Jurkat, Clone E6-1 (cell line): ENCODE results near the gene NID1.
A peak's percentile ranks its signal among the peaks of the same experiment; 100 is the strongest.

Experiments used
- DNase-seq: peaks from one replicate; pipeline ENCODE4 v3.0.0-alpha.2; 2011; ENCODE audit warnings: low read depth, low spot score
- H3K4me3 ChIP-seq: 2 replicates; pipeline ENCODE4 v1.5.1; 2011; ENCODE audit warnings: mild to moderate bottlenecking, low read length, control low read depth, moderate library complexity

The NID1 gene

DNA sequence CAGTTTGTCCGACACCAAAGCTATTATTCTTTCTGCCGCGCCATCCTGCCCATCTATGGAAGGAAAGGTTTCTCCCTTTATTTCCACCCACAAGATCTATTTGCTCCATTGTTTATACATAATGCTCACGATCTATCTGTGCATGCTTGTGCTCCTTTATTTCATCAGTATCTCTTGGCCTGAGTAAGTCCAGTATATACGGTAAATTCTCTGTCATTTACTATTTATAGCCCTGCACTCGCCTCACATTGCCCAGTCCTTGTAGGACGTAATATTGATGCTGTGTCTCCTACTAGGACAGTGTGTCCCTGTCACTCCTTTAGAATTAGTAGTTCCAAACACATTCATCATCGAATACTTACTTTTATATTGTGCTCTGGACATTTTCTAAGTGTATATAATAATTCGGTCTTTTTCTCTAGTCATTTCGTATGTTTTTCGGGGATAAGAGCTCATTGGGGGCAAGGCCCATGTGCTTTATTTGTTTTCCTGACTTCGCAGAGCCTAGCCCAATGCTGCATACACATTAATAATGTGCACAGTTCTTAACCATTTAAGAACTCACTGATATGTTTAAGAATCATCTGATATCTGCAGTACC, 3.1 kb upstream of the NID1 start:
- DNase-seq = no peak
- H3K4me3 ChIP-seq = no peak overlapping the region

DNA sequence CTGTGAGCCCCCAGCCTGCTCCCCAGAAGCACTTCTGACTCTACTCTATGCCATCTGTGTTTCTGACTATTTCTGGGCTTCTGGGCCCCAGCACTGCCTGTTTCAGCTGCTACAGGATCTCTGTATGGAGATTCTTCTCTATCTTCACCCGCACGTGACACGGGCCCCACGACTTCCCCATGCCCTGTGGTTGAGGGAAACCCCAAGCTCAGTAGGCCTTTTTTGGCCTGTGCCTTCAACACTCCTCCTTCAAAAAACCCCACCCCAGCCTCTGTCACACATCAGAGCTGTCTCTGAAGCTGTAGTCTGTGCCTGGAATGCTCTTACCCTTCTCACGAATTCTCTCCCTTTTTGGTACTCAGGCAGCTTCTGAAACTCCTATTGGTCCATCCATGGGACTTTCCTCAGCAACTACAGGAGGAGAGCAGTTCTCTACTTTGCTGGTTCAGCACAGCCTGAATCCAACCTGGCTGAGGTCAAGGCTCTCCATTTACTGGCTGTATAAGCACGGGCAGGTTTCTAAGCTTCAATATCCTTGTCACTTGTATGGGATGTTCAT, 2.0 kb upstream of the NID1 start:
- DNase-seq = peak; percentile 41

DNA sequence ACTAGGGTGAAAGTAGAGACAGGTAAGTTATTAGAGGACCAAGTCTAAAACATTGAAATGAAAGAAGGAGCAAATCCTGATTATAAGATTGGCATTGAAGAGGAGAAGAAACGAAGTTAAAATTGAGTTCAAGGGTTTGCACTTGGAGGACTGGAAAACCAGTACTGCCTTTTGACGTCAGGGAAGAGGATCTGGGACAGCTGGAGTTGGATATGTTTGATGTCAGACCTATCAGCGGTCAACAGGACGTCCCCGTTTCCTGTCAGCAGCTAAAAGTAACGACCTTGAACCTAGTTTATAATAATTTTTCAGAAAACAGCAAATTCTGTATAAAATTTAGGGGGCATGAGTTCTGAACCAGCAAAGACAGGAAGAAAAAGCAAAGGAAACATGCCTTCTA, 1.2 kb upstream of the NID1 start:
- no peak overlapping the region for H3K4me3 ChIP-seq
- no peak for DNase-seq

More for the DNA sequence above, 2.0 kb upstream of the NID1 start:
- H3K4me3 ChIP-seq = no peak overlapping the region

DNA sequence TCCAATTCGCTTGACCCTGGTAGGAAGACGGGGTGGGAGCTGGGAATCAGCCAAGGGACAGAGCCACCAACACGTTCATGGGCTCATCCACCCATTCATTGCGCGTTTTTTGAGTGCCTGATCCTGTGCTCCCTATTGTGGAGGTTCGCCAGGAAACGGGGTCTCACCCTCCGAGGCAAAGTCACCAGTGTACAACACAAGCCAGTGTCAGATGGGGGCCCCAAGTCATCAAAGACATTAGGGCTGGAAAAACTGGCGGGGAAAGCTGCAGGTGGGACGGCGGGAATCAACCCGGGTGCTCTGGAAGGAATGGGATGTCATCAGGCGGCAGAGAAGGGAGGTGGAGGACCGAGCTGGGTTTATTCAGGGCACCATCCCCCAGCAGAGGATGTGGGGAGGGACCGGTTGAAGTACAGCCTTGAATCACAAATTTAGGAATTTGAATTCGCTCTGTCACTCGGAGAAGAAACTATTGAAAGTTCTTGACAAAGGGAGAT, 667 bp upstream of the NID1 start:
- no peak for DNase-seq
- no peak overlapping the region for H3K4me3 ChIP-seq

DNA sequence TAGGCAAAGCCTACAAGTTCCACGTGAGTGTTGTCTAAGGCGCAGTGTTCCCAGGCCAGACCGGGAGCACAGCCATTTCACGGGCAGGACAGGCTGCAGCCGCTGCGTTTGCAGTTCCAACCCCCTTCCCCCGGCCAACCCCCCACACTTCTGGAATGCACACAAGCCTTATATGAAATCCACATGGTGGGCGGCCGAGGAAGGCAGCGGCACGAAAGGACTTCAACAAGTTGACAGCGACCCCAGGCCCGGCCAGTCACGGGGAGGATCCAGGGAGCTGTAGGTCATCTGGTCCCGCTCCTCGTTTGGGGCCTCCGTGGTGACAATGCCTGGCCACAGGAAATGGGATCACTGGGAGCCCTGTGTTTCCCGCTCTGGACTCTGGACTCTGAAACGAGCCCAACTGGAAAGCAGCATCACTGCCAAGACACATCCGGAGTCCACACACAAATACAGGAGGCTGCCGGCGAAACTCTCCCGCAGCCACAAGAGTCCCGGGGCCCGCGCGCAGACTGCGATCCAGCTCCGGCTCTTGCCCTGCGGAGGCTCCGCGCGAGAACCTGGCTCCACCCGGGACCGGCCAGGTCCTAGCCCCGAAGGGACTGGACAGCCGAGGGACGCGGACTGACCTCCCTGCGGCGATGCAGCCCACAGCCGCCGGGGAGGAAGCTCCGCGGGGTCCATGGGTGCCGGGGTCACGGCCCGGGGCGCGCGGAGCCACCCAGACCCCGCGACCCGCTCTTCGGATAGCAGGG, 794 bp downstream of the NID1 start:
- DNase-seq = no peak
- H3K4me3 ChIP-seq = no peak overlapping the region

DNA sequence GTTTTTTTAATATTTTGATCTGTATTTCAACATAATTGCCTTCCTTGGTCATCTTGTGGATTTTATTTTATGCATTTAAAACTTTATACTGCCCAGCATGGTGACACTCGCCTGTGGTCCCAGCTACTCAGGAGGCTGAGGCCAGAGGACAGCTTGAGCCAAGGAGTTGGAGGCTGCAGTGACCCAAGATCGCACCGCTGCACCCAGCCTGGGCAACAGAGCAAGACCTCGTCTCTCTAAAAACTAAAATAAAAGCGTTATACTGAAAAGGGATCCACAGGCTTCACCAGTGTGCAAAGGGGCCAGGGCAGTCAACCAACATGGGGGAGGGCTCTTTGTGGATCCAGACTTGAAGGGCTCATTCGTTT, 1.4 kb downstream of the NID1 start:
- no peak for DNase-seq
- H3K4me3 ChIP-seq = no peak overlapping the region

DNA sequence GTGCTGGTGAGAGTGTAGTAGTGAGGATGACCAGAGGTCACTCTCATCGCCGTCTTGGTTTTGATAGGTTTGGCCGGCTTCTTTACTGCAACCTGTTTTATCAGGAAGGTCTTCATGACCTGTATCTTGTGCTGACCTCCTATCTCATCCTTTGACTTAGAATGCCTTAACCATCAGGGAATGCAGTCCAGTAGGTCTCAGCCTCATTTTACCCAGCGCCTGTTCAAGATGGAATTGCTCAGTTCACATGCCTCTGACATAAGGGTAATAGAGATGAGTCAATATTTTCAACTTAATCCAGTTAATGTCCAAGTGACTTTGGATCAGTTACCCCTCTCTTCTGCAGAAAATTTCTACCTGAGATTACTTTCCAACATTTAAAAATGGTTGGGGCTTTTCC, 4.6 kb downstream of the NID1 start:
- no peak for DNase-seq
- no peak overlapping the region for H3K4me3 ChIP-seq

DNA sequence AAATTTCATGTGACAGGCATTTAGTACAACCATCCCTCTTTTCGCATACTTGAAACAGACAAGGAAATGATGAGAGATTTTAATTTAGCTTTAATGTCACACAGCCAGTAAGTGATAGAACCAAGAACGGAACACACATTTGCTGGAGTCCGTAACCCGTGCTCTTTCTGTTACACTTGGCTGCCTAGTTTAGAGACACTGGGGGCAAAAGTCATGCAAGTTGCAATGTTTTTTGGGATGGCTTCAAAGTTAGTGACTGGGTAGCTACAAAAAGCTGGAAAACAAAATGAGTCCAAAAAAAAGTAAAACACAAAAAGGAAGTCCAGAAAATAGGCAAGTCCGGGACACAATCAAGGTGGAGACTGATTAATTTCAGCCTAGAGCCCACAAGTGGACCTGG, 5.9 kb downstream of the NID1 start:
- no peak for DNase-seq
- no peak overlapping the region for H3K4me3 ChIP-seq

DNA sequence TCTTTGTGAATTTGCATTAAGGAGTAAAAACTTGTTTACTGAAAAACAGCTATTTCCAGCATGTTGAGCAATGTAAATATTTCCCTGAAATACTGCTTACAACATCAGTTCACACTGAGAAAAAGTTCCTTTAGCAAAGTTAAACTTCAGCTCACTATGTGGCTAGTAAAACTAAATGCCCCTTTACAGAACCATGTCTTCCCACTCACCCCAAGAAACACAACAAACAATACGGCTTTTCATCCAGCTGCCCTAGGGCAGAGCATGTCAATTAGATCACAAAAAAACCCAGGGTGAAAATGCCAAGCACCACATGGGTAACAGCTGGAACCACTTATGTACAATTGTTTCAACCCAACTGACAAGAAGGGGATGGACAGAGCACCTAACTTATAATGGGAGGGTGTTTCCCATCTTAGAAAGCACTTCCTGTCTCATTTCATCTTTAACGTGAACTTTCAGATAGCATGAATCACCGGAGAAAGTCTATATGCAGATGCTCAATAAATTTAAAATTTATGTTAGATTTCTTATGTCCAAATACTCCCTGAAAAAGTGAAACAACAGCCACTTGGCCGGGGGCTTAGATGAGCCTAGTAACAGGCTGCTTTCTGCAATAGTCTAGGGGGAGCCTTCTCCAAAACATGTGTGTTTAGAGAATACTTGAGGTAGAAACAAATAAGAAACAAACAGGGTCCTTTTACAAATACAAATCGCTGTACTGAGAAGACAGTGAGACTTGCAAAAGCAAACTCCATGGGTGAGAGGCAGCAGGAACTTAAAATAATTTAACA, 6.6 kb downstream of the NID1 start:
- H3K4me3 ChIP-seq = no peak overlapping the region

DNA sequence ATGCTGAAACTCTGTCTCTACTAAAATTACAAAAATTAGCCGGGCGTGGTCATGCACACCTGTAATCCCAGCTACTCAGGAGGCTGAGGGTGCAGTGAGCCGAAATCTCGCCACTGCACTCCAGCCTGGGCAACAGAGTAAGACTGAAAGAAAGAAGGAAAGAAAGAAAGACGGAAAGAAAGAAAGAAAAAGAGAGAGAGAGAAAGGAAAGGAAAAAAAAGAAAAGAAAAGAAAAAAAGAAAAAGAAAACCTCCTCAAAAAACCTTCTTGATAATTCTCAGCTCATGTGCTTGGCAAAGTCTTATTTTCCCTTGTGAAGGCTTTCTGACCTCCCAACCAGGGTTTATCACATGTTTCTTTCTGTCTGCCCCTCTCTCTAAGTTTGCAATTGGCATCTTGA, 7.3 kb downstream of the NID1 start:
- H3K4me3 ChIP-seq = no peak overlapping the region

More for the DNA sequence above, 6.6 kb downstream of the NID1 start:
- DNase-seq = no peak

DNA sequence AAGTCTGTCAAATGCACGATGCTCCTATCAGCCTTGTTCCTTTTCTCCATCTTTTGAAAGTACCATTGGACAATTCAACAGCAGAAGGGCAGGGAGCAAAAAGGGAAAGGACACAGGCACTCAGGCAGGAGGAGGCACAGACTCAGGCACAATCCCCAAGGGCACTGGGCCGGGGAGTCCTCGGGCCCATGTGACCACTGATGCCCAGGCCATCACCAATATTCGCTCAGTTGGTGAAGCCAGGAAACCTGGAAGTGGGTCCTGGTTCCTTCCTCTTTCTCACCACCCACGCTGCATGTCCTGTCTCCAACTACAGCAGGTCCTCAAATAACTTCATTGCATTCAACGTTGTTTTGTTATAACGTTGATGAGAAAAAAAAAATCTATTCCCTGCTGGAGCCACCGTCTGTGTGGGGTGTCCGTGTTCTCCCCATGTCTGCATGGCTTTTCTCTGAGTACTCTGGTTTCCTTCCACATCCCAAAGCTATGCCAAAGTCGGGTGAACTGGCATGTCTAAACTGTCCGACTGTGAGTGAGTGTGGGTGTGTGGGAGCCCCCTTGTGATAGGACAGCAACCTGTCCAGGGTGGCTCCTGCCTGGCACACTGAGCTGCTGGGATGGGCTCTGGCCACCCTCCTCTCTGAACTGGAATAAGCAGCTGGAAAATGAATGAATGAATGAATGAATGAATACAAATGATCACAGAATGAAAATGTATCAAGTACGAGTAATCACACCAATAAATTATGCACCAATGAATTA, 12.5 kb downstream of the NID1 start:
- no peak for DNase-seq
- no peak overlapping the region for H3K4me3 ChIP-seq

More for the DNA sequence above, 7.3 kb downstream of the NID1 start:
- no peak for DNase-seq

DNA sequence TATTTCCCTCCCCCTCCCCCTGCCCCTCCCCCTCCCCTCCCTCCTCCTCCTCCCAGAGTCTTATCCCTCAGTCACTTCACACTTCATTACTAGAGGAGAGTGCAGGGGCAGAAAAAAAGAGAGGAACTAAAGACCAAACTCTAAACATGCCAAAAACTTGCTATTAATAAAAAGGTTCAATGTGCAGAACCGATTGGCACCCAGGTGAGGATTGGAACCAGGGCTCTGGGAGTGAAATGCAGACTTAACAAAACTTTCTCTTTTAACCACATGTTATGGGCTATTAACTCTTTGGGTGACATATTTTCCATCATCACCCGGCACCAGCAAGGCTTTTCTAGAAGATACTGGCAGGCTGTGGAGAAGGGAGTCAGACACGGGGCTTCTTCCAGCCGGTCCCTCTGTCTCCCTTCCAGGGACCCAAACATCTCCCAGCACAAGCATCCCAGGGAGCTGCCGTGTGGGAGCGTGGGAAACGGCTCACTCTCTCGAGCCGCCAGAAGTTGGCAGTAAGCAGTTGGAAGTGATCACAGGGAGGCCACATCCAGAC, 13.6 kb downstream of the NID1 start:
- H3K4me3 ChIP-seq = no peak overlapping the region
- no peak for DNase-seq

DNA sequence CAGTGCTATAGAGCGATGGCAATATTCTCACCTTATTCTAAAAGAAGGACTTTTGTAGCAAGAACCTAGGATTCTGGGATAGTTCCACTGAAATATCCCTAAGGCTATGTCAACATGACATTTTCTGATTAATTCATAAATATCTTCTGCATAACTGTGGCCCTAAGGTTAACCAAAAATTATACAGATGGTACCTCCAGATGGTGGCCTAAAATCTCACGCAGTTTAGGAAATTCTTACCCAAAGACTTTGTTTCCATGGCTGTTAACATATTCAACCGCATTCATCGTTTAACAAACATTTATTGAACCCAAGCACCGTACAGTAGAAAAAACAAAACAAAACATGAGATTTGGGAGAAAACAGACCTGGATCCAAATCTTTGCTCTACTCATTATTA, 19.1 kb downstream of the NID1 start:
- H3K4me3 ChIP-seq = no peak overlapping the region
- no peak for DNase-seq

DNA sequence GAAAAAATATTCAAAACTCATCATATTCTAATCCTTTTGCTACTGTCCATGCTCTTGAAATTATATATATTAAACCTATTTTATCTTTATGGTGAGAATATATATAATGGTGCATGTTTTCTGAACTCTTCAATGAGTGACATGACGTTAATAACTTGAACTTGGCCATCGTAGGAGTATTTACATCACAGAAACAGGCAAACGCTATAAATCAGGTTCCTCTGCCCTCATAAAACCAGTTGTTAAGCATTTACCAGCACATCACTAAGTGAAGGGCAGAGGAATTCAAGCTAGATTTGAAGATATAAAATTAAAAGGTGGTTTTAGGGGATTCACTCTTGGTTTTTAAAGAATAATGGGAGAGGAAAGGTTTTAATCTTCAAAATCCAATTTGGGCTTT, 20.5 kb downstream of the NID1 start:
- no peak for DNase-seq
- H3K4me3 ChIP-seq = no peak overlapping the region

DNA sequence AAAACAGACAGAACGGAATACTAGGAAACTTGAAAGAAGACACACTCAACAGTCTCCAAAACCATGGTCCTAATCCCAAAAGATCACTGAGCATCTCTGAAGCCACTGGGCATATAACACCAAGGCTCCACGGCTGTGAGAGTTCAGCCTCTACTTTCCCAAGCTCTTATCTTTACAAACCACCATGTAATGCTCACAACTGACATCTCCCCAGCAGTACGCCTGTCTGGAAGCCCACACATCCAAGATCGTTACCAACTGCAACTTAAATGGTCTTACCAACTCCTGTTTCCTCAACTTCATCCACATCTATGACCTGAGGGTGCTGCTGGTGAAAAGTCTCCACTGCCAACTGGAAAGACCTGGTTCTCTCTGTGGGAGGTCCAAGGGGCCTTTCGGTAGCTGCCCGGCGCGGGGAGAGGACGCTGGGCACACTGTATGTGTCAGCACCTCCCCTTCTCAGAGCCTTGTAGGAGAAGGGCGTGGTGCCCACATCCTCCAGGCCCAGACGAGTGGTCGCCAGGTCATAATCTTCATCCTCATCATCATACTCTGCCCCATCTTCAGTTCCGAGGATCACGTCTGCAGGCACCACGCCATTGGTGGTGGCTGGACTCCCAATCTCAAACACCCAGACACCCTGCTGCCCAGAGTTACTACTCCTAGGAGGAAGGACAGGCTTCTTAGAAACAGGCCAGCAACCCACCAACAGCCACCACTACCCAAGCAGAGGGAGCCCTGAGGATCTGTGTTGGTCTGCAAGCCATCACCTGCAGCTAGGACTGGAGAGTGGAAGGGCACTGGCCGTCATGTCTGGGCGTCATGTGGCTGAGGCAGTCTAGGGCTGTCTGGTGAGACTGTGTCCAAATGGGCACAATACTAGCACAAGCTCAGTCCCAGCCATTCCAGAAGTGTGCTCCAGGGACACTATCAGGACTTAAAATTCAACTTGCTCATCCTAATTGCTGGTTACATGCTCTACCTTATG, 23.0 kb downstream of the NID1 start:
- no peak for DNase-seq
- H3K4me3 ChIP-seq = no peak overlapping the region

DNA sequence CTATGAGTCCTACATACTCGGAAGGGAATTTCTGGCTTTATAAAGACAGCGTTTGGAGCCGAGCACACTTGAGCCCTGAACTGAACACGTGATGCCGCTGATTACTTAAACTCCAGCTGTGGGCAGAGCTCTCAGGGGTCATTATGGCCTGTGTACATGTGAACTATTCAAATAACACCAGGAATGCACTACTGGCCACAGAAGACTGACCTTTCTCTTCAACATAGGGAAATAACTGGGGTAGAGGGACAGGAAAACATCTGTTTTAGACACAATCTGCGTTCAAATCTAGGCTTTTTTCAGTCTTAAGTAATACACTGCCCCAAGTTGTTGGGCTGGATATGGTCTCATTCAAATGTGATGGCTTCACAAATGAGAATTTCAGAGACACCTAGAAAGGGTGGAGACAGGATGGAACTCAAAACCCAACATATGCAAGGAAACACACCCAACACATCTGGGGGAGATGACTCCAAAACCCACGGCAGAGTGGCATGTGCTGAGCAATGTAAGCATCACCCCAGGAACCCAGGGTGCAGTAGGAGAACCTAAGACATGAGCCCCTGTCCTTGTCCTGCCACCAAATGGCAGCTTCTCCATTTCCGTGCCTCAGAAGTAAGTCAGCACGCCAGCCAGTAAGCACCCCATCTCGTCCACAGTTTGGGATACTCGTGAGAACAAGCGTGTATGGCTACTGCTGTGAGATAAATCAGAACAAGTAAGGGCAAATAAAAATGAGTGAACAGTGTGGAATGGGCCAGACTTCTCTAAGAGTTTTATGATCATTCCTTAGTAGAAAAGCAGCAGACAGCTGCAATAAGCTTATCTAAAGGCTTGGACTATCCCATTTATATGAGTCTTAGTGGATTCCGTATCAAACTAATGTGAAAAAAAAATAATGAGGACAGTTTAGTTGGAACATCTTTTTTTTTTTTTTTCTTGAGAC, 24.9 kb downstream of the NID1 start:
- no peak overlapping the region for H3K4me3 ChIP-seq
- no peak for DNase-seq

DNA sequence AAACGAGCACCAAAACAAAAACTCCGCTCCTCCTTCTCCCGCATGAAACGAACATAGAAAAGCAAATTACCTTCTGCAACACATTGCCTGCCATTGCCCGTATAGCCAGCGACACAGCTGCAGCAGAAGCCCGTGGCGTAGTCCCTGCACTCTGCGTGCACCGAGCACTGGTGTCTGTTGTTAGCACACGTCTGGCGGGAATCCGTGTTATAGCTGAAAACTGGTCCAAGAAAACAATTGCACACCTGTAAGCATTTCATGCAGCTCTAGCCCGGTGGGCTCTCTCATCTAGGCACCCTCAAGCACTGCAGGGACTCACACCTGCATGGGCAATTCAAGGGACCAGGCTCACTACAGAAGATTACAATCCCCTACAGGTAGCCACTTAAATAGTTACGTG, 26.9 kb downstream of the NID1 start:
- no peak for DNase-seq
- H3K4me3 ChIP-seq = no peak overlapping the region
